ENCODE results near the gene TAF1L.
A peak's percentile ranks its signal among the peaks of the same experiment; 100 is the strongest.

The TAF1L gene

GRCh38 chr9:32590476-32590875, 45.0 kb downstream of the TAF1L start:
- DNase-seq: no peak

- peak; percentile 44 for DNase-seq
These were observed 46.3 kb downstream of the TAF1L start for GRCh38 chr9:32589083-32589723.

- DNase-seq: no peak
These were observed 47.6 kb downstream of the TAF1L start for GRCh38 chr9:32587901-32588300.

- no peak for DNase-seq
These were observed 50.7 kb downstream of the TAF1L start for GRCh38 chr9:32584784-32585183.

- peak; percentile 63 for DNase-seq
These were observed 53.8 kb downstream of the TAF1L start for GRCh38 chr9:32581512-32582143.

- no peak for DNase-seq
These were observed 54.7 kb downstream of the TAF1L start for GRCh38 chr9:32580631-32581300.

- peak; percentile 33 for DNase-seq
These were observed 55.6 kb downstream of the TAF1L start for GRCh38 chr9:32579706-32580331.

Measured in NCI-H1694 treated with DMSO at 0.1 percent for 48 hours (cell line).